Epithelial cell of proximal tubule (primary cell): ENCODE data around the gene LPIN1. TPM values are rescaled to one million over a fixed set of nuclear protein-coding genes. Genes with fewer than 3 reads are reported as not detected.

Experiments
- DNase-seq: peaks from one replicate; pipeline ENCODE4 v3.0.0-alpha.2; 2011; ENCODE audit warnings: low read depth
- H3K4me3 ChIP-seq: 2 replicates; pipeline ENCODE4 v1.5.1; 2011; ENCODE audit warnings: low read depth, mild to moderate bottlenecking, low read length
- total RNA-seq: library from RNA; depleted of rRNA; stranded (reverse); fragments of >200 nt; gene quantifications from 2 replicates; pipeline ENCODE4 v1.2.3, GENCODE V29; 2015
- TF ChIP-seq, protein P1 (sequence below): conservative IDR thresholded peaks from 2 replicates; pipeline ENCODE4 v1.5.1; 2012; ENCODE audit warnings: low read depth, mild to moderate bottlenecking, low read length

Gene LPIN1
- total RNA-seq, 1 donor from 2014 or later = 33.8 TPM

DNA sequence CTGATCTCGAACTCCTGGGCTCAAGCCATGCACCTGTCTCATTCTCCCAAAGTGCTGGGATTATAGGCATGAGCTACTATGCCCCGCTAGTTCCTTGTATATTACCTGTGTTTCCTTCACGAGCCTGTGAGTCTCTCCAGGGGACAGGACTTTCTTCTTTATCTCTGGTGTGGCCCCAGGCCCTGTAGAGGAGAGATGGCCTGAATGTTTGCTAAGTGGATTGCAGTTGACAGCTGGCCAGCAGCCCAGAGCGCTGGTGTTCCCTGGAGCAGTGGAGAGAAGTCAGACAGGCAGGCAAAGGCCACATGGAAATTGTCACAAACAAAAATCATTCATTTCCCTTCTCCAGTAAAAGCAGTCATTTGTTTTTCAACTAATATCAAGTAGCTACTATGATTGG, 17.9 kb downstream of the LPIN1 start:
- TF ChIP-seq, protein P1, sequence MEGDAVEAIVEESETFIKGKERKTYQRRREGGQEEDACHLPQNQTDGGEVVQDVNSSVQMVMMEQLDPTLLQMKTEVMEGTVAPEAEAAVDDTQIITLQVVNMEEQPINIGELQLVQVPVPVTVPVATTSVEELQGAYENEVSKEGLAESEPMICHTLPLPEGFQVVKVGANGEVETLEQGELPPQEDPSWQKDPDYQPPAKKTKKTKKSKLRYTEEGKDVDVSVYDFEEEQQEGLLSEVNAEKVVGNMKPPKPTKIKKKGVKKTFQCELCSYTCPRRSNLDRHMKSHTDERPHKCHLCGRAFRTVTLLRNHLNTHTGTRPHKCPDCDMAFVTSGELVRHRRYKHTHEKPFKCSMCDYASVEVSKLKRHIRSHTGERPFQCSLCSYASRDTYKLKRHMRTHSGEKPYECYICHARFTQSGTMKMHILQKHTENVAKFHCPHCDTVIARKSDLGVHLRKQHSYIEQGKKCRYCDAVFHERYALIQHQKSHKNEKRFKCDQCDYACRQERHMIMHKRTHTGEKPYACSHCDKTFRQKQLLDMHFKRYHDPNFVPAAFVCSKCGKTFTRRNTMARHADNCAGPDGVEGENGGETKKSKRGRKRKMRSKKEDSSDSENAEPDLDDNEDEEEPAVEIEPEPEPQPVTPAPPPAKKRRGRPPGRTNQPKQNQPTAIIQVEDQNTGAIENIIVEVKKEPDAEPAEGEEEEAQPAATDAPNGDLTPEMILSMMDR = no peak
- no peak for DNase-seq
- no peak overlapping the region for H3K4me3 ChIP-seq

DNA sequence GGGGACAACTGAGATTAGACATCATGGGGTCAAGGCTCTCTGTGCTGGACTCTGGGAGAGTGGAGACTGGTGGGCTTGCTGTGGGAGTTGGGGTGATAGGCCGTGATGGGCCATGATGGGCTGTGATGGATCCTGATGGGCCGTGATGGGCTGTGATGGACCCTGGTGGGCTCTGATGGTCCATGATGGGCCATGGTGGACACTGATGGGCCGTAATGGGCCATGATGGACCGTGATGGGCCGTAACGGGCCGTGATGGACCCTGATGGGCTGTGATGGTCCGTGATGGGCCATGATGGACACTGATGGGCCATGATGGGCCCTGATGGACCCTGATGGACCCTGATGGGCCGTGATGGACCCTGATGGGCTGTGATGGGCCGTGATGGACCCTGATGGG, 18.5 kb downstream of the LPIN1 start:
- no peak for DNase-seq
- TF ChIP-seq, protein P1 = no peak
- no peak overlapping the region for H3K4me3 ChIP-seq

DNA sequence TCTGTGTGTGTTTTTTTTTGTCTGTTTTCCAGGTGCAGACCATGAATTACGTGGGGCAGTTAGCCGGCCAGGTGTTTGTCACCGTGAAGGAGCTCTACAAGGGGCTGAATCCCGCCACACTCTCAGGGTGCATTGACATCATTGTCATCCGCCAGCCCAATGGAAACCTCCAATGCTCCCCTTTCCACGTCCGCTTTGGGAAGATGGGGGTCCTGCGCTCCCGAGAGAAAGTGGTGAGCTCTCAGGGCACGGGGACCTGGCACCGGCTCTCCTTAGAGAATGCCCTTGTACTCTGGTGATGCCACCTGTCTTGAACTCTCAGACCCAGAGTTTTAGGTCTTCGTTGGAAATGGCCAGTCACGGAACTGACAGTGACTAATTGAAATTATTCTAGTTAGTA, 19.1 kb downstream of the LPIN1 start:
- no peak for DNase-seq
- TF ChIP-seq, protein P1 = no peak
- H3K4me3 ChIP-seq = no peak overlapping the region

DNA sequence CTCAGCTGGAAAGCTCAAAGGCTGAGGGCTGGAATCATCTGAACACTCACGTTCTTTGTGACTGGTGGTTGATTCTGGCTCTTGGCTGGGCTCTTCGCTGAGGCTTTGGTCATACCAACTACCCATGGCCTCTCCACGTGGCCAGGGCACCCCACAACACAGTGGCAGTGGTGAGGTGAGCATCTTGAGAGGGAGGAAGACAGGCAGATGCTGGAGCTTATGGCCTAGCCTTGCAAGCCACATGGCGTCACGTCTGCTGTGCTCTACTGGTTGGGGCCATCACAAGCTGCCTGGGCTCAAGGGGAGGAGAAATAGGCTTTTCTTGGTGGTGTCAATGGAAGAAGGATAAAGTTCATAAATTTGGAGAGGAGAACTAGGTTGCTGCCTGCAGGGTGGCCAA, 19.6 kb downstream of the LPIN1 start:
- H3K4me3 ChIP-seq = no peak overlapping the region
- TF ChIP-seq, protein P1 = no peak
- no peak for DNase-seq

DNA sequence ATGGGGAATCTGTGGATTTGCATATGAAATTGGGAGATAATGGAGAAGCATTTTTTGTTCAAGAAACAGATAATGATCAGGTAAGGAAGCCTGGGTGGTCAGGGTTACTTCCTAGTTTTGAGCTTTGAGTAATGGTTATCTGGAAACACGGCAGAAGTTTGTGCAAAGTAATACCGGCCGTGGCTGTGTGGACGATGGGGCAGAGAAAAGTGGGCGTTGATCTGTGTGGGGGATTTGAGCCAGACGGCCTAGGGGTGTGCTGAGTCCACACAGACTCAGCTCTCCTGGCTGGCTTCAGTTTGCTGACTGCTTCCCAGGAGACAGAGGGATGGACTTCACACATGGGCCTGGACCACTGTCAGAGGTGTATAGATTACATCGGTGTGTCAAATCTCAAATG, 21.3 kb downstream of the LPIN1 start:
- TF ChIP-seq, protein P1 = no peak
- H3K4me3 ChIP-seq = no peak overlapping the region
- DNase-seq = no peak

DNA sequence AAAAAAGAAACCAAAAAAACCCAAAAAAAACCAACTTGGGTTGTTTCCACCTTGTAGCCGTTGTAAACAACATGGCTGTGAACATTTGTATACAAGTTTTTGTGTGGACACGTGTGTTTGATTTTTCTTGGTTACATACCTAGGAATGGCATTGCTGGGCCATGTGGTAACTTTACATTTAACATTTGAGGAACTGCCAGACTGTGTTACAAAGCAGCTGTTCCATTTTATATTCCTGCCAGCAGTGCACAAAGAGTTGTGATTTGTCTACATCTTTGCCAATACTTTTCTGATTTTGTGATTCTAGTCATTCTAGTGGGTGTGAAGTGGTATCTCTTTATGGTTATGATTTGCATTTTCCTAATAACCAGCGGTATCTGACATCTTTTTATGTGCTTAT, 22.5 kb downstream of the LPIN1 start:
- TF ChIP-seq, protein P1 = no peak
- H3K4me3 ChIP-seq = no peak overlapping the region
- DNase-seq = no peak

DNA sequence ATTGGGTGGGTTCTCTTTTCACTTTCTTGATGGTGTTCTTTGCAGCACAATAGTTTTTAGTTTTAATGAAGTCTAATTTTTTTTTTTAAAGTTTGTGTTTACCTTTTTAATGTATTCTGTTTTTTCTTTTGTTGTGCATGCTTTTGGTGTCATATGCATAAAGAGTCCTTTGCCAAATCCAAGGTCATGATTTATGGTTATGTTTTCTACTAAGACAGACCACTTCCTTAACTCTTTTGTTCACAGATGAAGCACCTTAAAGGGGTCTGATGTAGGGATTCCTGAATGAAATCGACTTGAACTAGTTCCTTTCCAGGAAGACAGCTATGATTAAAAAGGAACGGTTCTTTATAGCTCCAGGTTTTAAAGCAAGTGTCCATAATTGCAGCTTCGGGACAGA, 23.1 kb downstream of the LPIN1 start:
- no peak for DNase-seq
- H3K4me3 ChIP-seq = no peak overlapping the region
- TF ChIP-seq, protein P1 = no peak
